Left lung (tissue), 10 donors: ENCODE results near the gene MAJIN. TPM values are rescaled to one million over a fixed set of nuclear protein-coding genes. Genes with fewer than 3 reads are reported as not detected.
"Not testable (repeated sequence)": the region's sequence is repeated elsewhere in the genome, so short reads cannot be mapped to it uniquely, and the experiment has no call there.

Source experiments
- ATAC-seq: fragments of 200-7000 bp; cut with Tn5 transposase; one replicate; pipeline ENCODE4 v1.9.1; 2020; ENCODE audit warnings: moderate library complexity
- DNase-seq, 4 donors: peaks; one replicate each; pipeline ENCODE4 v3.0.0-alpha.2; 2013 to 2020
- H3K27ac ChIP-seq, 2 donors: fragments of 200-600 bp; sonication (generic) in 1 of 2; one replicate each; pipeline versions ENCODE4 v1.5.0 to v1.8.0; 2020 to 2021
- H3K27me3 ChIP-seq, 2 donors: fragments of 200-600 bp; sonication (generic) in 1 of 2; one replicate each; pipeline versions ENCODE4 v1.5.0 to v1.8.0; 2020 to 2021
- H3K36me3 ChIP-seq, 2 donors: fragments of 200-600 bp; sonication (generic) in 1 of 2; one replicate each; pipeline versions ENCODE4 v1.5.0 to v1.8.0; 2020 to 2021
- H3K4me1 ChIP-seq, 2 donors: fragments of 200-600 bp; one replicate each; pipeline ENCODE4 v1.8.0; 2021
- H3K4me3 ChIP-seq, 2 donors: fragments of 200-600 bp; sonication (generic) in 1 of 2; one replicate each; pipeline versions ENCODE4 v1.5.0 to v1.8.0; 2020 to 2021; ENCODE audit warnings: mild to moderate bottlenecking in 1 of 2
- H3K9me3 ChIP-seq, 2 donors: fragments of 200-600 bp; sonication (generic) in 1 of 2; one replicate each; pipeline versions ENCODE4 v1.5.0 to v1.8.0; 2020 to 2021
- CTCF ChIP-seq, 2 donors: fragments of 200-600 bp; sonication (generic) in 1 of 2; IDR thresholded peaks; one replicate each; pipeline versions ENCODE4 v1.5.0 to v1.8.0; 2021; ENCODE audit warnings: antibody characterized with exemption in 2 of 2
- intact Hi-C, 2 donors: fragments of 100-400 bp; cut with DNase I; formaldehyde crosslinking; loops; one replicate each; pipeline versions ENCODE4 v1.11.2 to v1.14.2; 2022
- polyA plus RNA-seq, 6 donors: library from polyadenylated mRNA; unstranded; fragments of 120-200 nt; gene quantifications; one replicate each; pipeline ENCODE4 v1.2.1, GENCODE V29; 2013; ENCODE audit not compliant: insufficient read length in 6 of 6
- total RNA-seq, 2 donors: library from RNA; stranded (reverse); fragmentation: NEBNext Ultra II Directional; extraction: Animal tissue kit (Norgen Biotek cat#: 25700); gene quantifications; one replicate each; pipeline ENCODE4 v1.2.1, GENCODE V29; 2021
- donor health status: DM: no; HTN: yes; CAD: no.
- donor health status: DM: no; HTN: no; CAD: no.

MAJIN gene
- total and polyA plus RNA-seq, 8 donors = 0.11 to 0.14 TPM; not detected in 6

DNA sequence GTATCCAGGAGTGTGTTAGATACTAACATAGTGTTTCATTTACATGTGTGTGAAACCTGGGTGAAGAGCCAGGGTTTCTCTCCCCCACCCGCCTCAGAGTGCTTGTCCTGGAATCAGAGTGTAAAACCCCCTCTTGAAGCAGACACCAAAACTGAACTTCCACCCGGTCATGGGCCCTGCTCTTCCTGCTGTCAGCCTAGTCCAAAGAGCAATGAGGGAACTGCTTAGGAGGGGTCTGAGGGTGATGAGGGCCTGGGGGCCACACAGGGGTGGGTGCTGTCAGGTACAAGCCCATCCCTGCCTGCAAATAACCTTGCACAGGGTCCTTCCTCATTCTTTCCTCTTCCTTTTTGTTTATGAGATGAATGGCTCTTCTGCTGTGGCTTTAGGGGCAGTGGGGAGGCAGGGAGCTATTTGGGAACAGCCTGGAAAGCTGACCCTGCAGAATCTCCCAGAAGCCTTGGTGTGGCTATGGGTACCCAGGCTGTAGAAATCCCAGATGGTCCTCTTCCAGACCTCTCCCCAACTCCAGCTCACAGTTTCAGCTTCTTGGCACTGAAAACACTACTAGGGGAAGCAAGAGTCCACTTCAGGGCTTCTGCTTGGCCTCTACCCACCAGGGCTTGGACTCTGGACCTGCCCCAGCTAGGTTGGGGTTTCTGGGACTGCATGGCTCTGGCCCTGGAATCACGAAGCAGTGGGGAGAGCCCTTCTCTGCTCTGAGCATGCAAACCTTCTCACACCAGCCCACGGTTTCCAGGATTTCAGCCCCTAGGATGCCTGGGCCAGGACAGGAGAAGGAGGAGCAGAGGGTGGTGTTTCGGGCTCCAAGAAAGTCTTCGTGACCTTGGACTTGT, 16.3 kb upstream of the MAJIN start:
- Histone ChIP-seq H3K4me3 (no peak overlapping the region), H3K4me1 (peaks cover 8 to 43% of the 10 kb centered on the region in 2 donors), H3K9me3 (no peaks in the 10 kb centered on the region), H3K36me3 (peaks cover 0 to 27% of the 10 kb centered on the region in 2 donors), H3K27me3 (no peaks in the 10 kb centered on the region), H3K27ac (peak overlapping the region in 1 of 2 donors; percentile 79)
- DNase-seq (peak in 1 of 4 donors; percentile 28), ATAC-seq (no peak)
- no peak for TF ChIP-seq CTCF (IDR thresholded peaks at IDR 0.05)
- intact Hi-C loops = no loop called here

DNA sequence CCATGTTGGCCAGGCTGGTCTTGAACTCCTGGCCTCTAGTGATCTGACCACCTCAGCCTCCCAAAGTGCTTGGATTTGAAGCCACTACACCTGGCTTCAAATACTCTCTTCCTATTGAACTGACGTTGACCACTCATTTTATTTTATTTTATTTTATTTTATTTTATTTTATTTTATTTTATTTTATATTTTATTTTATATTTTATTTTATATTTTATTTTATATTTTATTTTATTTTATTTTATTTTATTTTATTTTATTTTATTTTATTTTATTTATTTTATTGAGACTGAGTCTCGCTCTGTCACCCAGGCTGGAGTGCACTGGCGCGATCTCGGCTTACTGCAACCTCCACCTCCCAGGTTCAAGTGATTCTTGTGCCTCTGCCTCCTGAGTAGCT, 11.4 kb upstream of the MAJIN start:
- H3K36me3 ChIP-seq, H3K4me1 ChIP-seq, H3K27ac ChIP-seq, H3K27me3 ChIP-seq, H3K4me3 ChIP-seq, H3K9me3 ChIP-seq, intact Hi-C loops, DNase-seq, ATAC-seq: not testable (repeated sequence)

- intact Hi-C loops = no loop called here
- Histone ChIP-seq H3K4me3 (no peak overlapping the region), H3K27ac (no peak overlapping the region), H3K36me3 (no peaks in the 10 kb centered on the region), H3K27me3 (peaks cover 0 to 19% of the 10 kb centered on the region in 2 donors), H3K9me3 (no peaks in the 10 kb centered on the region), H3K4me1 (peaks cover 0 to 2% of the 10 kb centered on the region in 2 donors)
- peak in 1 of 4 donors; percentile 2 for DNase-seq
- ATAC-seq = no peak
- TF ChIP-seq CTCF (IDR thresholded peaks at IDR 0.05) = no peak
Observed at GRCh38 chr11:64976651-64977050, 4.7 kb upstream of the MAJIN start.

DNA sequence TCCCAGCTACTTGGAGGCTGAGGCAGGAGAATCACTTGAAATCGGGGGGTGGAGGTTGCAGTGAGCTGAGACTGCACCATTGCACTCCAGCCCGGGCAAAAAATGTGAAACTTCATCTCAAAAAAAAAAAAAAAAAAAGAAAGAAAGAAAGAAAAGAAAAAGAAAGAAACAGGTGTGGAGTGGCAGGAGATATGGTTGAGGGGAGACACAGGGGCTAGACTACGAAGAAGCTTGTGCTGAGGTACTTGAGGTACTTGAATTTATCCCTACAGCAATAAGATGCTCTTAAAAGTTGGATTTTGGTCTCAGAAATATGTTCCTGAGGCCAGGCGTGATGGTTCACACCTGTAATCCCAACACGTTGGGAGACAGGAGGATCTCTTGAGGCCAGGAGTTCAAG, 2.2 kb upstream of the MAJIN start:
- Histone ChIP-seq H3K9me3 (no peaks in the 10 kb centered on the region), H3K4me3 (no peak overlapping the region), H3K27me3 (peaks cover 0 to 30% of the 10 kb centered on the region in 2 donors), H3K4me1 (peaks cover 0 to 9% of the 10 kb centered on the region in 2 donors), H3K27ac (no peak overlapping the region), H3K36me3 (no peaks in the 10 kb centered on the region)
- intact Hi-C loops = no loop called here
- no peak for DNase-seq
- ATAC-seq = no peak
- TF ChIP-seq CTCF (IDR thresholded peaks at IDR 0.05) = no peak

GRCh38 chr11:64970731-64971151, 1.2 kb downstream of the MAJIN start:
- Histone ChIP-seq H3K36me3 (no peaks in the 10 kb centered on the region), H3K9me3 (no peaks in the 10 kb centered on the region), H3K27me3 (peaks cover 0 to 30% of the 10 kb centered on the region in 2 donors), H3K27ac (no peak overlapping the region), H3K4me3 (no peak overlapping the region), H3K4me1 (peaks cover 0 to 9% of the 10 kb centered on the region in 2 donors)
- DNase-seq (peak in 1 of 4 donors; percentile 13), ATAC-seq (peak; percentile 73)
- intact Hi-C loops = no loop called here
- no peak for TF ChIP-seq CTCF (IDR thresholded peaks at IDR 0.05)
